ENCODE results near the gene SLC47A1. TPM values are rescaled to one million over a fixed set of nuclear protein-coding genes. Genes with fewer than 3 reads are reported as not detected.

The SLC47A1 gene
- total RNA-seq, 2 donors from 2014 or later = not detected

DNA sequence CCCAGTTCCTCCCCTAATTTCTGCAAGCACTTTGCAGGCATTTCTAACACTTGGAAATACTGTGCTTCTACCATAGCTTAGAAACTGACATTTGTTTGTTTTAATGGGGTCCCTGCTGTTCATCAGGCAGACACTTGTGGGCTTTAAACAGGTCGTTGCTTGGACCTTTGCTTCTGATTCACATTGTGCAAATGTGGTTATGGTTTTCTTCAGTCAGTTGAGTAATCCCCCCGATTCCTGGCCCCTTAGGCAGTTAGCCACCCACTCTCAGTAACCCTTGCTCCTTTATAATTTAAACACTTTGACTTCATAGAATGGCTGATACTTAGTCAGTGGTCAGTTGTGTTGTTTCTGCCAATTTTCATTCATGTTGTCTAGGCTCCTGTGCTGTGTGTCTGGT lies 39.4 kb downstream of the SLC47A1 start:
- TF ChIP-seq CTCF (IDR thresholded peaks at IDR 0.05) (no peak), POLR2A (IDR thresholded peaks at IDR 0.05) (no peak)

GRCh38 chr17:19574956-19575355 lies 41.3 kb downstream of the SLC47A1 start:
- no peak overlapping the region for H3K27ac ChIP-seq
- ATAC-seq (no peak), DNase-seq (no peak)
- WGBS, 2 donors = 86 to 87% methylated on average over 4 of the region's 4 CpGs
- no peaks in the 10 kb centered on the region for H3K9me3 ChIP-seq
- TF ChIP-seq CTCF (IDR thresholded peaks at IDR 0.05) (no peak), POLR2A (IDR thresholded peaks at IDR 0.05) (no peak)
- H3K4me3 ChIP-seq = no peak overlapping the region
- intact Hi-C loops (cut with DNase I) = no loop called here
- peaks cover 10% of the 10 kb centered on the region for H3K4me1 ChIP-seq
- peaks cover under 1 to 1% of the 10 kb centered on the region in 2 donors for H3K27me3 ChIP-seq
- no peaks in the 10 kb centered on the region for H3K36me3 ChIP-seq (replicated peaks in 1 of 2; ENCODE audit: insufficient read depth in 1 of 2, low read depth in 2 of 2)

More for the DNA sequence above, 39.4 kb downstream of the SLC47A1 start:
- no peak overlapping the region for H3K4me3 ChIP-seq
- no peak overlapping the region for H3K27ac ChIP-seq
- intact Hi-C loops (cut with DNase I) = no loop called here
- ATAC-seq (no peak), DNase-seq (no peak)
- WGBS, 2 donors = 39 to 64% methylated on average over 2 of the region's 2 CpGs
- H3K36me3 ChIP-seq (replicated peaks in 1 of 2; ENCODE audit: insufficient read depth in 1 of 2, low read depth in 2 of 2) = no peaks in the 10 kb centered on the region
- H3K4me1 ChIP-seq = peaks cover 9% of the 10 kb centered on the region
- no peaks in the 10 kb centered on the region for H3K27me3 ChIP-seq
- H3K9me3 ChIP-seq = no peaks in the 10 kb centered on the region

GRCh38 chr17:19578545-19578944 lies 44.9 kb downstream of the SLC47A1 start:
- Histone ChIP-seq H3K4me3 (no peak overlapping the region), H3K4me1 (peaks cover 4% of the 10 kb centered on the region), H3K9me3 (no peaks in the 10 kb centered on the region), H3K27me3 (peaks cover 3 to 8% of the 10 kb centered on the region in 2 donors), H3K36me3 (replicated peaks in 1 of 2; ENCODE audit: insufficient read depth in 1 of 2, low read depth in 2 of 2) (no peaks in the 10 kb centered on the region), H3K27ac (no peak overlapping the region)
- intact Hi-C loops (cut with DNase I) = no loop called here
- DNase-seq (no peak), ATAC-seq (no peak)
- TF ChIP-seq POLR2A (IDR thresholded peaks at IDR 0.05) (no peak), CTCF (IDR thresholded peaks at IDR 0.05) (no peak)
- 88 to 90% methylated on average over 4 of the region's 4 CpGs for WGBS, 2 donors

- Histone ChIP-seq H3K9me3 (no peaks in the 10 kb centered on the region), H3K36me3 (replicated peaks in 1 of 2; ENCODE audit: insufficient read depth in 1 of 2, low read depth in 2 of 2) (no peaks in the 10 kb centered on the region), H3K27me3 (peaks cover 3 to 8% of the 10 kb centered on the region in 2 donors), H3K4me3 (no peak overlapping the region), H3K4me1 (peaks cover 4% of the 10 kb centered on the region), H3K27ac (no peak overlapping the region)
- intact Hi-C loops (cut with DNase I) = no loop called here
- ATAC-seq (no peak), DNase-seq (no peak)
- TF ChIP-seq POLR2A (IDR thresholded peaks at IDR 0.05) (no peak), CTCF (IDR thresholded peaks at IDR 0.05) (no peak)
- WGBS, 2 donors = 45 to 89% methylated on average over 1 to 19 of the region's 19 CpGs
Observed at GRCh38 chr17:19579192-19579761, 45.6 kb downstream of the SLC47A1 start.
